Pancreas (tissue), 10 donors: ENCODE results near the gene CEP170B. TPM values are rescaled to one million over a fixed set of nuclear protein-coding genes. Genes with fewer than 3 reads are reported as not detected.

Source experiments
- ATAC-seq, 4 donors: fragments of 200-7000 bp; cut with Tn5 transposase; one replicate each; pipeline versions ENCODE4 v1.8.0 to v1.9.1; 2020; ENCODE audit warnings: mild to moderate bottlenecking in 4 of 4, moderate library complexity in 4 of 4
- DNase-seq, 6 donors: peaks; one replicate each; pipeline ENCODE4 v3.0.0-alpha.2; 2020
- FAIRE-seq: peaks from 2 replicates; lab custom pipeline; 2012; peaks lifted over from hg19 to GRCh38; lab: Jason Lieb, UNC
- H3K27ac ChIP-seq, 4 donors: fragments of 200-600 bp; sonication (generic); 1 replicate in 3 of 4; 2 replicates in 1 of 4; pipeline versions ENCODE4 v1.5.0 to v1.8.0; 2020
- H3K27me3 ChIP-seq, 4 donors: fragments of 200-600 bp; one replicate each; pipeline ENCODE4 v1.8.0; 2021
- H3K36me3 ChIP-seq, 3 donors: fragments of 200-600 bp; sonication (generic) in 1 of 3; one replicate each; pipeline versions ENCODE4 v1.5.0 to v1.8.0; 2020 to 2021
- H3K4me1 ChIP-seq, 3 donors: fragments of 200-600 bp; one replicate each; pipeline ENCODE4 v1.8.0; 2021
- H3K4me3 ChIP-seq, 4 donors: fragments of 200-600 bp; sonication (generic) in 2 of 4; one replicate each; pipeline versions ENCODE4 v1.5.0 to v1.8.0; 2020 to 2021
- H3K9me3 ChIP-seq, 4 donors: fragments of 200-600 bp; one replicate each; pipeline ENCODE4 v1.8.0; 2021
- CTCF ChIP-seq, 4 donors: fragments of 200-600 bp; sonication (generic) in 3 of 4; IDR thresholded peaks; one replicate each; pipeline versions ENCODE4 v1.5.0 to v1.8.0; 2021; ENCODE audit warnings: antibody characterized with exemption in 4 of 4
- WGBS, 2 donors: extraction: QIAGEN DNeasy Blood & Tissue Kit; methylation state at CpG; one replicate each; pipeline ENCODE4 v1.1.7; 2013; 5-methylcytosine and 5-hydroxymethylcytosine counted together
- intact Hi-C, 3 donors: fragments of 100-400 bp; cut with DNase I; formaldehyde crosslinking; loops; one replicate each; pipeline versions ENCODE4 v1.11.1 to v1.14.2; 2022
- polyA plus RNA-seq, 2 donors: library from polyadenylated mRNA; stranded (reverse); fragments of 200-250 nt; gene quantifications; one replicate each; pipeline ENCODE4 v1.2.3, GENCODE V29; 2013
- total RNA-seq, 6 donors: library from RNA; stranded (reverse); fragmentation: NEBNext Ultra II Directional in 4 of 6; extraction: Animal tissue kit (Norgen Biotek cat#: 25700) in 4 of 6; gene quantifications; one replicate each; pipeline versions ENCODE4 v1.2.1 to v1.2.4, GENCODE V29; 2021 to 2023
- donor health status: healthy with polysubstance abuse.
- donor health status: DM: no; HTN: no; CAD: no; lungs with moderate emphysema.
- donor health status: DM: no; HTN: no; CAD: no.
- donor health status: control.
- donor health status: control.
- donor health status: Bipolar disorder and iron deficiency.
- donor health status: DM: yes; HTN: yes; CAD: no.
- donor health status: DM: no; HTN: no; CAD: no.
- donor health status: DM: no; HTN: no; CAD: no.
- donor health status: DM: yes; HTN: yes; CAD: no.

CEP170B gene
- total and polyA plus RNA-seq, 8 donors = 17.7 to 43.8 (median 21.9) TPM

GRCh38 chr14:104931771-104932675, 67.0 kb downstream of the CEP170B start:
- intact Hi-C loops = no loop called here
- Histone ChIP-seq H3K36me3 (no peaks in the 10 kb centered on the region), H3K4me3 (peak overlapping the region in 1 of 4 donors; percentile 59), H3K27ac (no peak overlapping the region), H3K4me1 (no peaks in the 10 kb centered on the region), H3K27me3 (no peaks in the 10 kb centered on the region), H3K9me3 (no peaks in the 10 kb centered on the region)
- TF ChIP-seq CTCF (IDR thresholded peaks at IDR 0.05) = no peak
- FAIRE-seq = no peak
- no peak for ATAC-seq
- peak in 3 of 6 donors; percentile 7 to 78 (median 58) for DNase-seq
- 66 to 70% methylated on average over 64 of the region's 64 CpGs for WGBS, 2 donors

- no peak for FAIRE-seq
- Histone ChIP-seq H3K4me1 (no peaks in the 10 kb centered on the region), H3K4me3 (peak overlapping the region; percentile 44 to 69 (median 52)), H3K9me3 (no peaks in the 10 kb centered on the region), H3K36me3 (no peaks in the 10 kb centered on the region), H3K27ac (no peak overlapping the region), H3K27me3 (no peaks in the 10 kb centered on the region)
- TF ChIP-seq CTCF (IDR thresholded peaks at IDR 0.05) = peak; percentile 61 to 70 (median 66)
- peak; percentile 92 to 94 (median 94) for ATAC-seq
- peak; percentile 77 to 99 (median 91) for DNase-seq
- 17% methylated on average over 59 to 99 of the region's 100 CpGs for WGBS, 2 donors
- intact Hi-C loops = no loop called here
These were observed 67.9 kb downstream of the CEP170B start for GRCh38 chr14:104932676-104933631.

- intact Hi-C loops = no loop called here
These were observed 69.0 kb downstream of the CEP170B start for GRCh38 chr14:104933746-104934733.

More at GRCh38 chr14:104933746-104934733, 69.0 kb downstream of the CEP170B start:
- H3K36me3 ChIP-seq = no peaks in the 10 kb centered on the region
- no peaks in the 10 kb centered on the region for H3K9me3 ChIP-seq
- WGBS, 2 donors = 29 to 35% methylated on average over 19 to 42 of the region's 42 CpGs
- no peak overlapping the region for H3K27ac ChIP-seq
- H3K4me3 ChIP-seq = peak overlapping the region; percentile 44 to 69 (median 52)
- no peaks in the 10 kb centered on the region for H3K4me1 ChIP-seq
- H3K27me3 ChIP-seq = no peaks in the 10 kb centered on the region
- no peak for FAIRE-seq
- DNase-seq = peak in 4 of 6 donors; percentile 5 to 58 (median 40)
- TF ChIP-seq CTCF (IDR thresholded peaks at IDR 0.05) = no peak
- ATAC-seq = no peak
